Activated CD8-positive, alpha-beta memory T cell treated with anti-CD3 and anti-CD28 coated beads for 4 hours (primary cell): ENCODE data around the gene BPI.
"Not testable (repeated sequence)": the region's sequence is repeated elsewhere in the genome, so short reads cannot be mapped to it uniquely, and the experiment has no call there.

ENCODE experiments used
- DNase-seq, 2 donors: peaks; one replicate each; pipeline ENCODE4 v3.0.0-alpha.2; 2020; ENCODE audit warnings: low read depth in 2 of 2

Gene BPI

DNA sequence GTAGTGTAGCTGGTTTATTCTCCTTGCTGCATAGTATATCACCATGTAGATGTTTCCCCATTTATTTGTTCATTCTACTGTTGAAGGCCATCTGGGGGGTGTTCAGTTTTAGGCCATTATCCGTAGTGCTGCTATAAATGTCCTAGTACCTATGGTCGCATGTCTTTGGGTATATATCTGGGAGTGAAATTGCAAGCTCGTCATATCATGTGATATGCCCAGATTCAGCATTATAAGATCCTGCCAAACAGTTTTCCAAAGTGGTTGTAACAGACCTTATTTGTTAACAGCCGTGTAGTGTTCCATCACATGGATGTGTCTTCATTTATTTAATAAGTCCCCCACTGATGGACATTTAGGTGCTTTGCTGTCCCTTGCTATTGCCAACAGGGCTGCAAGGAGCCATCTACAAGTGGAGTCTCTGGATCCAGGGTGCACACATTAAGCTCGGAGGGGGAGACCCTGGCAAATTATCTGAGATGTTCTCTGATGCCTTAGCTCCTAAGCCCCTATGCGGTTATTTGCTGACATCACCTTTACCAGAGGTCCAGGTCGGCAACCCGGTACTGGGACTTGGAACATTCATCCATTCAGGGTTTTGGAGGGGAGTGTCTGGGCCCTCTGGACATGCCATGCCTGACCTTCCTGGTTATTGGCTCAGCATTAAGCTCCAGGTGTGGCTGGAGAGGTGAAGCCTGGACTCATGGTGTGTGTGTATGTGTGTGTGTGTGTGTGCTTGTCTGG is 59.2 kb downstream of the BPI start:
- no peak for DNase-seq

DNA sequence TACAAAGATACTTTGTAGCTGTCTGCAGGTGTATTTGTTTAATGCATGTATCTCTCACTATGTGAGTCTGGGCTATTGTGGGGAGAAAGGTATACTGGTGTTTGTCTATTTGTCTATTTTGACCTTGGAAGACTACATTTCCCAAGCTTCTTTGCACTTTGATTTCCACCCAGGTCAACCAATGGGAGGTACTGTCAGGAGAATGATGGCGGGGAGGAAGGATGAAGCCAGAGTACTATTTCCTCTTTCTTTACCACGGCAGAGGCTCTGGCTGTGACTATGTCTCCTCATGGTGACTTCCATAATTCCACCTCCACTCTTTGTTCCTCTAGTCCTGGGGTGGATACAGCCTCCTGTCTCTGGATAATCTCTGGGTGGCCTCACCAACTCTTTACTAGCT is 65.4 kb downstream of the BPI start:
- DNase-seq: no peak

DNA sequence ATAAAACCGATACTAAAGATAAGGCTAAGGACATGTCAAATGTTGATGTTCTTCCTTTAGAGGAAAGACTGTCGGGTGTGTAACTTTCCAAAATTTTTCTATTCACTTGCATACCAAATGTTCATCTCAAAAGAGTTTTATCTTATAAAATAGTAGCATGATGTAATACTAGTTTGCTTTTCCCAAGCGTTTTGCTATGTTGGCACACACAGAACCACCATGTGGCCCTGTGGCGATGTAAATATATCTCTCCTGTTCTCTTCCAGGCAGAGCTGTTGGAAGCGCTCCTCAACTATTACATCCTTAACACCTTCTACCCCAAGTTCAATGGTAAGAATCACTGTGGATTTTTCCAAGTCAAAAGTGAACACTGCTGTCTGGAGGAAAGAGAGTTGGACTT is 68.8 kb downstream of the BPI start:
- DNase-seq: no peak

DNA sequence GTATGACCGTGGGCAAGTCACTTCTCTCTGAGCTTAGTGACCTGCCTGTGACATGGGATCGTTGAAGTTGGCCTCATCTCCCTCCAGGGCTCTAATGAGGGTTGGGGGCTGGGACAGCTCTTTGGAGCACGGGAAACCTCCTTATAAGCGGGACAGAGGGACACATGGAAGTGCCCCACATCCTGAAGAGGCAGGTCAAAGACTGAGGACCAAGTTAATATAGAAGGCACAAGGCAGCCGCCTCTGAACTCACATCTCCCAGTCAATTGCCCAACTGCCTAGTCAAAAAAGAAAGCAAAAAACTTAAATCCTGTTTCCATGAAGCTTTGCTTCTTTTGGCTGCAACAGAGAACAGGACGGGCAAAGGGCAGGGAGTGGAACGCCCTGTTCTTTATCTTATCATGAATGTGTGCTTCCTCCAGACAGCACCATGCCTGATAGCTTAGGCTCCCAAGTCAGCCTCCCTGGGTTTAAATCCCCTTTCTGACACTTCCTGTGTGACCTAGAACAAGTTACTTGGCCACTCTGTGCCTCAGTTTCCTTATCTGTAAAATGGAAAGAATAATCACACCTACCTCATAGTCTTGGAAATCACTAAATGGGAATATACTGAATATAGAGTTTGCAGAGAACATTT is 69.4 kb downstream of the BPI start:
- no peak for DNase-seq

DNA sequence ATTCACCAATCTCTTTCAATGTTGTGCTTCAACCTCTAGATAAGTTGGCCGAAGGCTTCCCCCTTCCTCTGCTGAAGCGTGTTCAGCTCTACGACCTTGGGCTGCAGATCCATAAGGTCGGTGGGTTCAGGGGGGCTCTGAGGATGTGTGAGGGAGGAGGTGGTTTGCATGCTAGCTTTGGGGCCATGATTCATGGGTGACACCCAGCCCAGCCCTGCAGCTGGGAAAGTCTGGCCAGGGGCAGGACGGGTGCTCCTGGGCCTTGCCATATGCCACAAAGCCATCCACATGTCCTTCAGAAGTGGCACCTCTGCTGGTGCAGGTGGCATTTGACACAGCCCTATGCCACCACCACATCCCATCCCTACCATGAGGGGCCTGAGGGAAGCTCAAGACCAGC is 69.9 kb downstream of the BPI start:
- DNase-seq: no peak

DNA sequence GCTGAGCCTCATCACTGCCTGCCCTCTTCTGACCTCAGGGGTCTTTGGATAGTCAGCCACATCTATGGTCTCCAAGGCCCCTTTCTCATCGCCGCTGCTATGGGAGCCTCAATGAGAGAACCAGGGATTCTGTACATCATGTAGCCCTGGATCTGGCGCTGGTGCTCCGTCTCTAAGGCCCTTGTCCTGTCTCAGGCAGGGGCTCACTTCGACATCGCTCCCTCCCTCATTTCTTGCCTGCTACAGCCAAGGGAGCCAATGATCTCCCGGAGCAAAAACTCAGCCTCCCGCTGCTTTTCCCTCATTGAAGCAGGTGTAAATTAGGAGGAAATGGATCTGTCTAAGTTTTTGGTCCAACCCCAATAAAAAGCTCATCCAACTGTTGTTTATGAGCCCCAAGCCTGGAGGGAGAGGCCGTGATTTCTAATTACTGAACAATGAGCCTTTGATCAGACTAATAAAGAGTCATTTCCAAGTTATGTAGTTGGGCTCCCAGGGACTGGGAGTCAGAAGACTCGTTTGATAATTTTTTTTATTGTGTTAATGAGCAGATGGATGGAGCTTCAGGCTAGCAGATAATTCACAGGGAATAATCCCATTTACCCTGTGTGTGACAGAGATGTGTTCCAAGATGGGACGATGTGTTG is 73.2 kb downstream of the BPI start:
- DNase-seq: no peak

DNA sequence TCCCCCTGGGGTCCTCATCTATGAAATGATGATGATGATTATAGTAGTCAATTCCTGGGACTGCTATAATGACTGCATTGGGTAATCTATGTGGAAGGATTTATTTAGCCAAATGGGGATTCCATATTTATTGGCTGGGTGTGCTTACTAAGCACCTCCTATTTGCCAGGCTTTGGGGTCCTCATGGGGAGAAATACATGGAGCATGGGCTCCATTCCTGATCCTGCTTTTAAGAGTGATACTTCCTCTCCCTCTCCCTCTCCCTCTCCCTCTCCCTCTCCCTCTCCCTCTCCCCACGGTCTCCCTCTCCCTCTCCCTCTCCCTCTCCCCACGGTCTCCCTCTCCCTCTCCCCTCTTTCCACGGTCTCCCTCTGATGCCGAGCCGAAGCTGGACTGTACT is 73.9 kb downstream of the BPI start:
- not testable (repeated sequence) for DNase-seq

DNA sequence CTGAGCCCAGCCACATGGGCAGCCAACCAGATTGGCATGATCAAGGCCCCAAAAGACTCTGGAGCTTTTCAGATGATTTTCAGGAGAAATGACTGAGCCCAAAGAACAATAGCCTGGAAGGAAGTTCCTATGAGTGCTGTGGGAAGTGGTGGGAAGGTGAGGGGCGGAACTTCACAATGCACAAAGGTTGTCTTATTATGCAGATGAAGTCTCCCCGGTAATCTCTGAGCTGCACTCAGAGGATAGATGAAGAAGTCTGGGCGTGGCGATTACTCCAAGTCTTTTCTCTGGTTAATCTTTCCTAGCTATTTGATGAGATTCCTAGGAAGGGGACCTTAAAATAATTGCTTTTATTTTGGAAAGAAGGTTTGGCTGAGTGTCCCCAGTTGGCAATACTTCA is 79.2 kb downstream of the BPI start:
- DNase-seq: no peak

DNA sequence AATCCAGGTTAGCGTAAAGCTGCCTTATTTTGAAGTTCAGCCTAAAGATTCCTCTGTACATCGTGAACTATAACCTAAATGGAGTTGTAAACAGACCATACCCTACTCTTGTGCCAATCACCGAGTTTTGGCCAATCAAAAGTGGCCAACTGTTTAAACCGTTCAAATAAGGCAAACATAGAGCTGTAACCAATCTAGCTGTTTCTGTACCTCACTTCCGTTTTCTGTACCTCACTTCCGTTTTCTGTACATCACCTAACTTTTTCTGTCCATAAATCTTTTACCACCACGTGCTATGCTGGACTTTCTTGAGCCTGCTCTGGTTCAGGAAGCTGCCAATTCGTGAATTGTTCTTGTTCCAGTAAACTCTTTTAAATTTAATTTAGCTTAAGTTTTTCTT is 82.0 kb downstream of the BPI start:
- DNase-seq: no peak

DNA sequence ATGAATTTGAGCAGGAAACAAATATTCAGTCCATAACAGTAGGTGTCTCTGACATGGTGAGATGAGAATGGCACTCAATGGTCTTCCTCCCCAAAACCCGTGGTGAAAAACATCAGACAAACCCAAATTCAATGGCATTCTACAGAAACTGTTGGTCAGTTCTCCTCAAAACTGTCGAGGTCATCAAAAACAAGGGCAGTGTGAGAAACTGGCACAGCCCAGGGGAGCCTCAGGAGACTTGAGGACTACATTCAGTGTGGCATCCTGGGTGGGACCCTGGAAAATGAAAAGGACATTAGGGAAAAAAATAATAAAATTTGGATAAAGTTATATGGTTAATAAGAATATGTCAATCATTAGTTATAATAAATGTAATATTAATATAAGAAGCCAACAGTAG is 82.9 kb downstream of the BPI start:
- DNase-seq: no peak
